LNCAP (cell line): ENCODE data around the gene APP.

Experiments used
- CTCF ChIP-seq: fragments of 450-650 bp; IDR thresholded peaks from 2 replicates; pipeline ENCODE4 v1.5.1; 2017; ENCODE audit warnings: mild to moderate bottlenecking

APP gene

DNA sequence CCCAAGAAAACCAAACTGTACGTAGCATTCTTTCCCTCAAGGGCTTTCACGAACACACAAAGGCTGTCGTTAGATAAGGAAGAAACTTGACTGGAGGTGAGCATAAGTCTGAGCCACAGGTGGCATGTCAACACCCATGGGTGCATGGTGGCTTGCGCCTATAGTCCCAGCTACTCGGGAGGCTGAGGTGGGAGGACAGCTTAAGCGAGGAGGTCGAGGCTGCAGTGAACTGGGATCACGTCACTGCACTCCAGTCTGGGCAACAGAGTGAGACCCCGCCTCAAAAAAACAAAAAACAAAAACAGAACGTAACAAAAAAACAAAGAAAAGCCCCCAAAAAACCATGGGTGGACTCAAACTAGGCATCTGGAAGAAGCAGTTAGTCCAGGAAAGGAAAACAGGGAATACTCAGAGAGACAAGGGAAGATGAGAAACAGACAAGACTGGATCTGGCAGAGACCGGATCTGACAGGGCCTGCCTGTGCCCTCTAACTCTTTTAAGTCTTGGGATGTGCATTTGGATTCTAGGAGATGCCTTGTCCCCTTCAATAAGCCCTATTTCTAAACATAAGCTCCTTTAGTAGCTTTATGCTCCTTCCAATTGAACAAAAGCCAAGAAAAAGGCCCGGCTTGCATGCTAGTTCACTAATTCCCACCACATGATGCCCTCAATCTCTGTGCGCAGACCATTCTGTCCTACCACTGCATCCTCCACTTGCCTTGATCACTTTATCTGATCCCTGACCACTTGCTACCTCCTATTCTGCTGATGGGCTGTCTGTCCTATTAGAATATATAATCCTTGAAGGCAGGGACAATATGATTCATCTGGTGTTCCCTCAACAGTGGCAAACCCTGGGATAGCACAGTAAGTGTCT lies 73.8 kb downstream of the APP start:
- TF ChIP-seq CTCF: no peak

DNA sequence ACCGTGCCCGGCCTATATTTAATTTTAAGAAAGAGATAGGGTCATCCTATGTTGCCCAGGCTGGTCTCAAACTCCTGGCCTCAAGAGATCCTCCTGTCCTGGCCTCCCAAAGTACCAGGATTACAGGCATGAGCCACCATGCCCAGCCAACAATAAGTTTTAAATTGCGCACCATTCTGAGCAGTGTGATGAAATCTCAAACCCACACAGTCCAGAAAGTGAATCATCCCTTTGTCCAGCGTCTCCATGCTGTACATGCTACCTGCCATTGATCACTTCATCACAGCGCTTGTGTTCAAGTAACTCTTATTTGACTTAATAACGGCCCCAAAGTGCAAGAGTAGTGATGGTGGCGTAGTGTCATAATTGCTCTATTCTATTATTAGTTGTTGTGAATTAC lies 75.4 kb downstream of the APP start:
- TF ChIP-seq CTCF: no peak

- TF ChIP-seq CTCF: no peak
Measured at GRCh38 chr21:26093122-26093521, 77.4 kb downstream of the APP start.

DNA sequence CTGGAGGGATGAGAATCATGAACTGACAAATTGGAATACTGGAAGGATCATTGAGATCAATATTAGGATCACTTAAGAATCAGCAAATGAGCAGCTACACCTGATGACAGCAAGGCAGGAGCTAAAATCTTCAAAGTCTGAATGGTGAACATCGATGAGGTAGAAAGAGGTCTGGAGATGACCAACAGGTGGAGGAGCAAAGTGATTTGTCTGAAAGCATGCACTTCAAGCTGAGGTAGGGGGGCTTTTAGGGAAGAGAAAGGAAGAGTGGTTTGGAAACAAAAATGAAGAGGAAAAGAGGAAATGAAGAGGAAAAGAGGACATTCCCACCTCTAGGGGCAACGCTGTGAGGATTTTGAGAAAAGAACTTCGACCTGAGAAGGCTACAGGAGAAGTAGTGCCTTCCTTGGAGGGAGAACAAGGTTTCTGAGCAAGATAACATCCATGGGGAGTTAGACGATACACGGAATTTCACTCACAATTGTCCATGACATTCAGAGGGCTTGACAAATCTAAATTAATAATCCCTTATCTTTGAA lies 79.0 kb downstream of the APP start:
- TF ChIP-seq CTCF: no peak

GRCh38 chr21:26089730-26090129 lies 80.8 kb downstream of the APP start:
- no peak for TF ChIP-seq CTCF

- TF ChIP-seq CTCF: no peak
Measured at GRCh38 chr21:26087223-26087918, 83.2 kb downstream of the APP start.

GRCh38 chr21:26085882-26086281 lies 84.7 kb downstream of the APP start:
- no peak for TF ChIP-seq CTCF
